ENCODE data around the gene TBX2. TPM values are rescaled to one million over a fixed set of nuclear protein-coding genes. Genes with fewer than 3 reads are reported as not detected.
A peak's percentile ranks its signal among the peaks of the same experiment; 100 is the strongest.

Gene TBX2
- total and polyA plus RNA-seq, 2 of the 13 experiments (the other 11 are each of a cell fraction or from before 2014, with no cell fraction given) = 2.8 to 15.3 TPM

- Histone ChIP-seq H3K4me1 (ENCODE audit: insufficient read depth, low read length) (peaks cover 53% of the 10 kb centered on the region), H3K27me3 (ENCODE audit: control insufficient read depth in 1 of 2, insufficient read depth in 2 of 2, low read length in 2 of 2) (no peaks in the 10 kb centered on the region), H3K4me3 (replicated peaks in 1 of 3; ENCODE audit: insufficient read depth in 1 of 3, low read depth in 2 of 3, low read length in 3 of 3) (no peak overlapping the region), H3K4me2 (ENCODE audit: low read depth, low read length) (no peak overlapping the region), H3K36me3 (replicated peaks in 1 of 2; ENCODE audit: control insufficient read depth in 1 of 2, insufficient read depth in 2 of 2, low read length in 2 of 2) (no peaks in the 10 kb centered on the region), H2AFZ (ENCODE audit: low read length) (no peak overlapping the region), H3K27ac (ENCODE audit: extremely low read length, insufficient read depth, low read length) (peak overlapping the region; percentile 25), H3K9me3 (ENCODE audit: low read length) (no peaks in the 10 kb centered on the region), H3K79me2 (ENCODE audit: insufficient read depth, low read length) (no peaks in the 10 kb centered on the region), H3K9ac (ENCODE audit: insufficient read depth, low read depth, low read length) (no peak overlapping the region), H4K20me1 (ENCODE audit: insufficient read depth, low read length) (no peaks in the 10 kb centered on the region)
- in situ Hi-C loops (cut with HindIII; ENCODE audit: extremely low pct_ligation_motif_present, low pct_unique_long_range_greater_than_20kb) (loop anchor here (10.0 kb wide), 1 partner anchor 127 kb away; no protein-coding TSS in a partner anchor), intact Hi-C loops (cut with micrococcal nuclease; ENCODE audit: unreplicated experiment) (loop anchor here (1.0 kb wide), 2 partner anchors 28 to 34 kb away; no protein-coding TSS in a partner anchor)
- FAIRE-seq (peak; percentile 12), DNase-seq (ENCODE audit: low spot score) (no peak), ATAC-seq (no peak)
- no TSS peak for BruUV-seq (replicated peaks)
- no peak for TF ChIP-seq TERF1 (CRISPR knock-in tag; IDR thresholded peaks at IDR 0.05)
- no peak for TF ChIP-seq DRAP1 (CRISPR knock-in tag; IDR thresholded peaks at IDR 0.05)
- TF ChIP-seq STAT5B (CRISPR knock-in tag; IDR thresholded peaks at IDR 0.05) = no peak
- no peak for TF ChIP-seq RBM22 (optimal IDR thresholded peaks at IDR 0.05; ENCODE audit: low read length)
- TF ChIP-seq SP2 (CRISPR knock-in tag; IDR thresholded peaks at IDR 0.05) = no peak
- TF ChIP-seq ONECUT2 (CRISPR knock-in tag; IDR thresholded peaks at IDR 0.05) = no peak
- no peak for TF ChIP-seq ZNF547 (CRISPR knock-in tag; IDR thresholded peaks at IDR 0.05)
- no peak for TF ChIP-seq HBP1 (CRISPR knock-in tag; IDR thresholded peaks at IDR 0.05; ENCODE audit: low read depth)
- TF ChIP-seq HOXA3 (CRISPR knock-in tag; IDR thresholded peaks at IDR 0.05) = no peak
- ChIA-PET POLR2A (interaction anchor here (0.6 to 1.8 kb wide), 6 partner anchors 15 to 704 kb away, joined by 3 to 13 read pairs (median 4); no protein-coding TSS in a partner anchor), CTCF (ENCODE audit: low intra/inter-chr PET ratio, low total read pairs) (no interaction called here)
These were observed 27.9 kb downstream of the TBX2 start for GRCh38 chr17:61427567-61427966.
